Measurements from ENCODE around the gene CIRBP.
A peak's percentile ranks its signal among the peaks of the same experiment; 100 is the strongest.

Gene CIRBP

GRCh38 chr19:1267477-1268225 lies 1.5 kb upstream of the CIRBP start:
- DNase-seq (ENCODE audit: low spot score): no peak

DNA sequence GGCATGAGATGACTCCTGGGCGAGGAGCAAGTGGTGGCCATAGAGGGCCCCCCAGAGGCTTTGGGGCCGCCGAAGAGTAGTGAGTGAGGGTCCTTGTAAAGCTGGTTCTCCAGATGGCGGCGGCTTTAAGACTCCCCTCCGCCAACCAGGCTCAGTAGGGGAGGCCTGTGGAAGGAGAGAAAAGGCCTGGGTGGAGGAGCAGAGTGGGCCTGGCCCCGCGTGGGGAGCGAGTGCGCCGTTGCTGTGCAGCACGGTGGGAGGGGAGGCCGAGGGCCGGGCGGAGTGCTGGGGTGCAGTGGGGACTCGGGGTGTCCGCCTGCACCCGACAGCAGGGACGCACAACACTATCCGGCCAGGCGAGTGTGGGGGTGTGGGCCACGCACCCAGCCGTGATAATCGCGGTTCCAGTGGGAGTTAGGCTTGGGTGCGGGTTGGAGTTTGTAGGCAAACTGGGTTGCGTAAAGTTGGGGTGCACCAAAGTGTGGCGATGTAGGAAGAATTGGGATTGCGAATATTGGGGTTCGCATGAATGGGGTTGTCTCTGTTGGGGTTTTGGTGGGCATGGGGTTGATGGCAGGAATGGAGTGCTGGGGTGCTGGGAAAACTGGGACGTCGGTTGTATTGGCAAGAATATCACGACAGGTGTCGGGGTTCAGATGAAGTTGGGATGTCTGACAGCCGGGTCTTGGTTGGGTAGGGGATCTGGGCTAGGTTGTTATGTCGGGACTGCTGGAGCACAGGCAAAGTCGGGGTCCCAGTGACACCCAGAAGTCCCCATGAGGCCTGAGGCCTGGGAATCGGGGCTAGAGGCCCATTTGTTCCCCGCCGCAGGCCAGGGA lies 687 bp upstream of the CIRBP start:
- no peak for DNase-seq (ENCODE audit: low spot score)

DNA sequence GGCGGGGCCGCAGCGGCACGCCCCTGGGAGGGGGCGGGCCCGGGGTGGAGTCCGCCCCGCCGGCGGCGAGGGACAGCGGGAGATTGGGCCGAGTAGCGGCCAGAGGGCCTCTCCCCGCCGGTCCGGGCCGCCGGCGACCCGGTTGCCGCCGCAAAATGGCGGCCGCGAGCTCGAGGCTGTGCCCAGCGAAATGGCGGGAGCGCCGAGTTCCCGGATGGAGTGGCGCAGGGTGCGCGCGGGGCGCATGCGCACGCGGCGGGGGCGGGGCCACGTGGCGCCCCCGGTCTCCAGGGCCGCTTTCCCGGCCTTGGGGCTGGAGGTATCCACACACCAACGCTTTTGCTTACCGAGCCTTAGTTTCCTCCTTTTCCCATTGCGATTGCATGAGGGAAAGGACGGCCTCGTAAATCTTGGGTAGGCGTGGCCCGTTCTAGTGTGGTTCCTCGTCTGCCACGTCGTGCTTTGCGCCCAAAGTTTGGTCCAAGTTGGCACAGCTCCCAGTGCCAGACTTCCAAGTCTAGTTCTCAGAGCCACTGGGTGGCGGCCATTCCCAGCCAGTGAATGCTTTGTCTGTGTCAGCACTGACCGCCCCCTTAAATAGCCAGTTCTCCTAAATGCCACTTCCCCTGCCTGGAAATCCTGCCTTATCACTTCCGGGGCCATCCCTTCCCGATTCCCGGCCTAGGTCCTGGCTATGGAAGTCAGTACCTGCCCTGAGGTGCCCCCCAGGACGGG lies 513 bp downstream of the CIRBP start:
- peak; percentile 77 for DNase-seq (ENCODE audit: low spot score)

- DNase-seq (ENCODE audit: low spot score): no peak
Observed at GRCh38 chr19:1270213-1270853, 1.2 kb downstream of the CIRBP start.

DNA sequence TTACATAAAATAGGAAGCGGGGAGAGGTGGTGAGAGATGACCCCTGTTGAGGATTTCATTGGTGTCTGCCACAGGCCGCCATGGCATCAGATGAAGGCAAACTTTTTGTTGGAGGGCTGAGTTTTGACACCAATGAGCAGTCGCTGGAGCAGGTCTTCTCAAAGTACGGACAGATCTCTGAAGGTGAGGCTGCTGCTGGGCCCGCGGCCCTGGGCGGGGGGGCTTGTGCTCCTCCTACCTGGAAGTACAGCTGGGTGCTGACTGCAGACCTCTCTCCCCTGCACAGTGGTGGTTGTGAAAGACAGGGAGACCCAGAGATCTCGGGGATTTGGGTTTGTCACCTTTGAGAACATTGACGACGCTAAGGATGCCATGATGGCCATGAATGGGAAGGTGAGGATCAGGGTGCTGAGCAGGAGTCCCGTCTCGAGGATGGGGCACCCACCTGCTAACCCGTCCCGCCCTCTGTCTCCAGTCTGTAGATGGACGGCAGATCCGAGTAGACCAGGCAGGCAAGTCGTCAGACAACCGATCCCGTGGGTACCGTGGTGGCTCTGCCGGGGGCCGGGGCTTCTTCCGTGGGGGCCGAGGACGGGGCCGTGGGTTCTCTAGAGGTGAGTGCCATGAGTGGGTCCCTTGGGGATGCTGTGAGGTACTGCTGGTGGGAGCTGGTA lies 1.9 kb downstream of the CIRBP start:
- DNase-seq (ENCODE audit: low spot score): no peak

GRCh38 chr19:1271528-1272422 lies 2.6 kb downstream of the CIRBP start:
- DNase-seq (ENCODE audit: low spot score): no peak

DNA sequence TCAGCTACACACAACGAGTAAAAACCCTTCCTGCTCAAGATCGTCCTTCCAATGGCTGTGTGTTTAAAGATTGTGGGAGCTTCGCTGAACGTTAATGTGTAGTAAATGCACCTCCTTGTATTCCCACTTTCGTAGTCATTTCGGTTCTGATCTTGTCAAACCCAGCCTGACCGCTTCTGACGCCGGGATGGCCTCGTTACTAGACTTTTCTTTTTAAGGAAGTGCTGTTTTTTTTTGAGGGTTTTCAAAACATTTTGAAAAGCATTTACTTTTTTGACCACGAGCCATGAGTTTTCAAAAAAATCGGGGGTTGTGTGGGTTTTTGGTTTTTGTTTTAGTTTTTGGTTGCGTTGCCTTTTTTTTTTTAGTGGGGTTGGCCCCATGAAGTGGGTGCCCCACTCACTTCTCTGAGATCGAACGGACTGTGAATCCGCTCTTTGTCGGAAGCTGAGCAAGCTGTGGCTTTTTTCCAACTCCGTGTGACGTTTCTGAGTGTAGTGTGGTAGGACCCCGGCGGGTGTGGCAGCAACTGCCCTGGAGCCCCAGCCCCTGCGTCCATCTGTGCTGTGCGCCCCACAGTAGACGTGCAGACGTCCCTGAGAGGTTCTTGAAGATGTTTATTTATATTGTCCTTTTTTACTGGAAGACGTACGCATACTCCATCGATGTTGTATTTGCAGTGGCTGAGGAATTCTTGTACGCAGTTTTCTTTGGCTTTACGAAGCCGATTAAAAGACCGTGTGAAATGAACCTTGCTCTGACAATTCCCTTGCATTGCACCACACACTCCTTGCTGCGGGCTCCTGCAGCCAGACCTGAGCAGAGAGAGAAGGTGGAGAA lies 3.5 kb downstream of the CIRBP start:
- no peak for DNase-seq (ENCODE audit: low spot score)

GRCh38 chr19:1273263-1274041 lies 4.3 kb downstream of the CIRBP start:
- no peak for DNase-seq (ENCODE audit: low spot score)

- DNase-seq (ENCODE audit: low spot score): no peak
Observed at GRCh38 chr19:1274081-1274851, 5.1 kb downstream of the CIRBP start.

GRCh38 chr19:1274852-1275259 lies 5.7 kb downstream of the CIRBP start:
- no peak for DNase-seq (ENCODE audit: low spot score)

- peak; percentile 92 for DNase-seq (ENCODE audit: low spot score)
Observed at GRCh38 chr19:1275260-1275975, 6.3 kb downstream of the CIRBP start, which contains the start of gene FAM174C. Gene FAM174C, plus strand, starts transcription at chr19:1275530. Its CDS starts 20 bp downstream, at chr19:1275550.

DNA sequence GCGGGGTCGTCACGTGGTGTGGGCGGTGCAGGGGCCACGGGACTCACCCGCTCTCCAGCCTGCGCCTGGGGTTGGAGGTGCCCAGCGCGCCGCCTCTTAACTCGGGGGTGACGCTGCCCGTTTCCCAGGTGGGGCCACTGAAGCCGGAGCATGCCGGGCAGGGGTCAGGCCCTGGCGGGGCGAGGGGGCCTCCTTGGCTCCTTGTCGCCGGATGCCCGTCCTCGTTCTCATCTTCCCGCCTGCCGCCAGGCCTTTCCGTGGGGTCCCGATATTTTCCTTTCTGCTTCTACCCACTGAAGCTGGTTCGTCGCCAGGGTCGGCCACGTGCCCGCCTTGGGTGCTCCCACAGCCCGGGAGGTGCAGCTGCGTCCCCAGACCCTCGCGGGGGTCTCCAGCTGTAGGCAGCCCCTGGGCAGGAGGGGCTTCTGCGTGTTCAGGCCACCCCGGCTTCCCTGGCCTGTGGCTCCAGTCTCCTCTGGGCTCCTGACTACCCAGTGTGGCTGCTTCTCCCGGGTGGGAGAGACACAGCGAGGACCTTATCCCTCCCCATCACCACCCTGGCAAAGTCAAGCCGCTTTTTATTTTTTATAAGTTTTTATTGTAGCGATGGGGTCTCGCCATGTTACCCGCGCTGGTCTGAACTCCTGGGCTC lies 7.0 kb downstream of the CIRBP start:
- DNase-seq (ENCODE audit: low spot score): no peak

- DNase-seq (ENCODE audit: low spot score): no peak
Observed at GRCh38 chr19:1276628-1277022, 7.5 kb downstream of the CIRBP start.

DNA sequence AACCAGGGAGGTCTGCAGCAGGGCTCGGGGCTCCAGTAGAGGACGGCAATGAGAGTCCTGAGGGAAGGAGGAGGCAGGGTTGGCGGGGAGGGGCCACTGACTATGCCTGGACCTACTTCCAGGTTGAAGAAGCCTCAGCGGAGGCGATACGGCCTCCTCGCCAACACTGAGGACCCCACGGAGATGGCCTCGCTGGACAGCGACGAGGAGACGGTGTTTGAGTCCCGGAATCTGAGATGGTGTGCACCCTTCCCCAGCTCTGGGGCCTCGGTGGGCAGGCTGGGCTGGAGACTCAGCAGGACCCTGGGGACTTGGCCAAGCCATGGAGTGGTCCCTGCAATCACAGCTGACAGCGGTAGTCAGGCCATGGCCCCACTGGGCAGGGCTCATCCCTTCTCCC lies 7.9 kb downstream of the CIRBP start:
- DNase-seq (ENCODE audit: low spot score): no peak

- no peak for DNase-seq (ENCODE audit: low spot score)
Observed at GRCh38 chr19:1278074-1278473, 8.9 kb downstream of the CIRBP start.
